ENCODE data around the gene IPO4. TPM values are rescaled to one million over a fixed set of nuclear protein-coding genes. Genes with fewer than 3 reads are reported as not detected.

The IPO4 gene
- total and polyA plus RNA-seq, 9 of the 15 experiments (the other 6 are each of a cell fraction or from before 2014, with no cell fraction given), result 7.3 to 122 (median 31.8) TPM

GRCh38 chr14:24224618-24225071 is 36.0 kb upstream of the IPO4 start (continued):
- TF ChIP-seq, protein P1, sequence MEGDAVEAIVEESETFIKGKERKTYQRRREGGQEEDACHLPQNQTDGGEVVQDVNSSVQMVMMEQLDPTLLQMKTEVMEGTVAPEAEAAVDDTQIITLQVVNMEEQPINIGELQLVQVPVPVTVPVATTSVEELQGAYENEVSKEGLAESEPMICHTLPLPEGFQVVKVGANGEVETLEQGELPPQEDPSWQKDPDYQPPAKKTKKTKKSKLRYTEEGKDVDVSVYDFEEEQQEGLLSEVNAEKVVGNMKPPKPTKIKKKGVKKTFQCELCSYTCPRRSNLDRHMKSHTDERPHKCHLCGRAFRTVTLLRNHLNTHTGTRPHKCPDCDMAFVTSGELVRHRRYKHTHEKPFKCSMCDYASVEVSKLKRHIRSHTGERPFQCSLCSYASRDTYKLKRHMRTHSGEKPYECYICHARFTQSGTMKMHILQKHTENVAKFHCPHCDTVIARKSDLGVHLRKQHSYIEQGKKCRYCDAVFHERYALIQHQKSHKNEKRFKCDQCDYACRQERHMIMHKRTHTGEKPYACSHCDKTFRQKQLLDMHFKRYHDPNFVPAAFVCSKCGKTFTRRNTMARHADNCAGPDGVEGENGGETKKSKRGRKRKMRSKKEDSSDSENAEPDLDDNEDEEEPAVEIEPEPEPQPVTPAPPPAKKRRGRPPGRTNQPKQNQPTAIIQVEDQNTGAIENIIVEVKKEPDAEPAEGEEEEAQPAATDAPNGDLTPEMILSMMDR (IDR thresholded peaks at IDR 0.05 in 2 of 3, conservative IDR thresholded peaks at IDR 0.05 in 1 of 3; ENCODE audit: insufficient read depth in 2 of 3, low read depth in 1 of 3, low read length in 3 of 3), result no peak
- no peak for TF ChIP-seq BCLAF1 (IDR thresholded peaks at IDR 0.05; ENCODE audit: borderline replicate concordance in 1 of 2, control insufficient read depth in 1 of 2, low read depth in 2 of 2, low read length in 1 of 2)
- no peak for TF ChIP-seq HNRNPK (IDR thresholded peaks at IDR 0.05; ENCODE audit: low read depth, low read length, poor library complexity, severe bottlenecking)
- TF ChIP-seq ARHGAP35 (IDR thresholded peaks at IDR 0.05; ENCODE audit: partially characterized antibody), result no peak
- no peak for TF ChIP-seq IRF1 (CRISPR knock-in tag; IDR thresholded peaks at IDR 0.05; ENCODE audit: borderline replicate concordance)
- no peak for TF ChIP-seq PML (IDR thresholded peaks at IDR 0.05; ENCODE audit: low read length)
- TF ChIP-seq, protein P2, sequence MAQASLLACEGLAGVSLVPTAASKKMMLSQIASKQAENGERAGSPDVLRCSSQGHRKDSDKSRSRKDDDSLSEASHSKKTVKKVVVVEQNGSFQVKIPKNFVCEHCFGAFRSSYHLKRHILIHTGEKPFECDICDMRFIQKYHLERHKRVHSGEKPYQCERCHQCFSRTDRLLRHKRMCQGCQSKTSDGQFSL (CRISPR knock-in tag; IDR thresholded peaks at IDR 0.05), result no peak
- TF ChIP-seq, protein P2 (tag; IDR thresholded peaks at IDR 0.05), result no peak
- TF ChIP-seq TAF7 (tag; IDR thresholded peaks at IDR 0.05), result no peak
- TF ChIP-seq, protein P3, sequence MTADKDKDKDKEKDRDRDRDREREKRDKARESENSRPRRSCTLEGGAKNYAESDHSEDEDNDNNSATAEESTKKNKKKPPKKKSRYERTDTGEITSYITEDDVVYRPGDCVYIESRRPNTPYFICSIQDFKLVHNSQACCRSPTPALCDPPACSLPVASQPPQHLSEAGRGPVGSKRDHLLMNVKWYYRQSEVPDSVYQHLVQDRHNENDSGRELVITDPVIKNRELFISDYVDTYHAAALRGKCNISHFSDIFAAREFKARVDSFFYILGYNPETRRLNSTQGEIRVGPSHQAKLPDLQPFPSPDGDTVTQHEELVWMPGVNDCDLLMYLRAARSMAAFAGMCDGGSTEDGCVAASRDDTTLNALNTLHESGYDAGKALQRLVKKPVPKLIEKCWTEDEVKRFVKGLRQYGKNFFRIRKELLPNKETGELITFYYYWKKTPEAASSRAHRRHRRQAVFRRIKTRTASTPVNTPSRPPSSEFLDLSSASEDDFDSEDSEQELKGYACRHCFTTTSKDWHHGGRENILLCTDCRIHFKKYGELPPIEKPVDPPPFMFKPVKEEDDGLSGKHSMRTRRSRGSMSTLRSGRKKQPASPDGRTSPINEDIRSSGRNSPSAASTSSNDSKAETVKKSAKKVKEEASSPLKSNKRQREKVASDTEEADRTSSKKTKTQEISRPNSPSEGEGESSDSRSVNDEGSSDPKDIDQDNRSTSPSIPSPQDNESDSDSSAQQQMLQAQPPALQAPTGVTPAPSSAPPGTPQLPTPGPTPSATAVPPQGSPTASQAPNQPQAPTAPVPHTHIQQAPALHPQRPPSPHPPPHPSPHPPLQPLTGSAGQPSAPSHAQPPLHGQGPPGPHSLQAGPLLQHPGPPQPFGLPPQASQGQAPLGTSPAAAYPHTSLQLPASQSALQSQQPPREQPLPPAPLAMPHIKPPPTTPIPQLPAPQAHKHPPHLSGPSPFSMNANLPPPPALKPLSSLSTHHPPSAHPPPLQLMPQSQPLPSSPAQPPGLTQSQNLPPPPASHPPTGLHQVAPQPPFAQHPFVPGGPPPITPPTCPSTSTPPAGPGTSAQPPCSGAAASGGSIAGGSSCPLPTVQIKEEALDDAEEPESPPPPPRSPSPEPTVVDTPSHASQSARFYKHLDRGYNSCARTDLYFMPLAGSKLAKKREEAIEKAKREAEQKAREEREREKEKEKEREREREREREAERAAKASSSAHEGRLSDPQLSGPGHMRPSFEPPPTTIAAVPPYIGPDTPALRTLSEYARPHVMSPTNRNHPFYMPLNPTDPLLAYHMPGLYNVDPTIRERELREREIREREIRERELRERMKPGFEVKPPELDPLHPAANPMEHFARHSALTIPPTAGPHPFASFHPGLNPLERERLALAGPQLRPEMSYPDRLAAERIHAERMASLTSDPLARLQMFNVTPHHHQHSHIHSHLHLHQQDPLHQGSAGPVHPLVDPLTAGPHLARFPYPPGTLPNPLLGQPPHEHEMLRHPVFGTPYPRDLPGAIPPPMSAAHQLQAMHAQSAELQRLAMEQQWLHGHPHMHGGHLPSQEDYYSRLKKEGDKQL (CRISPR knock-in tag; IDR thresholded peaks at IDR 0.05; ENCODE audit: borderline replicate concordance), result no peak
